ENCODE data around the gene MUS81.
"Not testable (repeated sequence)": the region's sequence is repeated elsewhere in the genome, so short reads cannot be mapped to it uniquely, and the experiment has no call there.

GRCh38 chr11:65892137-65892540 is 31.9 kb downstream of the MUS81 start:
- TF ChIP-seq PHB (CRISPR knock-in tag; IDR thresholded peaks at IDR 0.05); POLR2AphosphoS5 (IDR thresholded peaks at IDR 0.05; ENCODE audit: control insufficient read depth, insufficient read depth, low read depth, low read length); TAF1 (IDR thresholded peaks at IDR 0.05; ENCODE audit: control insufficient read depth, extremely low read depth, insufficient read depth, low read length, severe bottlenecking); TCF7 (IDR thresholded peaks at IDR 0.05; ENCODE audit: borderline replicate concordance); EP300 (IDR thresholded peaks at IDR 0.05; ENCODE audit: low read length); XRCC5 (IDR thresholded peaks at IDR 0.05; ENCODE audit: low read depth, low read length); TFE3 (CRISPR knock-in tag; IDR thresholded peaks at IDR 0.05); TRIM24 (IDR thresholded peaks at IDR 0.05): not testable (repeated sequence)
- 0 out of 2 replicates have a peak, but pooled peaks have one; percentile 22 for TF ChIP-seq EGR1 (conservative IDR thresholded peaks at IDR 0.05)
